K562 (cell line): ENCODE data around the gene ZNF516. TPM values are rescaled to one million over a fixed set of nuclear protein-coding genes. Genes with fewer than 3 reads are reported as not detected.

ENCODE experiments used
- ATAC-seq: fragments of 200-7000 bp; cut with Tn5 transposase; 3 replicates; pipeline ENCODE4 v1.9.1; 2020; ENCODE audit warnings: moderate library complexity
- BruUV-seq: library from RNA; stranded (reverse); fragments of 400-500 nt; replicated peaks from 2 replicates; lab custom pipeline; 2021; lab: Mats Ljungman, UMichigan
- CTCF ChIA-PET: fragments of 300-600 bp; formaldehyde crosslinking; extraction: SDS; loops from one replicate; lab custom pipeline; 2021; ENCODE audit warnings: low intra/inter-chr PET ratio; lab: Yijun Ruan, JAX
- POLR2A ChIA-PET: fragments of 300-600, 350-650 bp; sonication (Branson Sonifier 250); formaldehyde crosslinking; extraction: SDS; loops from one replicate; lab custom pipeline; 2021; ENCODE audit warnings: antibody characterized with exemption, inconsistent platforms; lab: Yijun Ruan, JAX
- DNase-seq, 4 experiments: peaks; one replicate each; pipeline versions ENCODE4 v3.0.0 to v3.0.0-alpha.2; 2011 to 2018; ENCODE audit warnings: low spot score in 3 of 4, mixed read lengths in 3 of 4; ENCODE audit errors: extremely low read depth in 1 of 4
- FAIRE-seq: peaks from 2 replicates; lab custom pipeline; 2011; peaks lifted over from hg19 to GRCh38; lab: Jason Lieb, UNC
- H2AFZ ChIP-seq: 2 replicates; pipeline ENCODE4 v1.6.0; 2011; ENCODE audit warnings: low read depth, low read length, control low read depth, inconsistent platforms
- H3K27ac ChIP-seq: fragments of 200-600 bp; 3 replicates; pipeline ENCODE4 v1.8.0; 2011; ENCODE audit warnings: low read depth, mild to moderate bottlenecking, control low read depth, inconsistent platforms, low read length, moderate library complexity, mixed read lengths; ENCODE audit errors: extremely low read depth
- H3K27me3 ChIP-seq, 2 experiments: fragments of 300-600 bp in 1 of 2; 2 replicates in 1 of 2; 3 replicates in 1 of 2; pipeline versions ENCODE4 v1.6.0 to v1.8.0; 2011; ENCODE audit warnings: inconsistent platforms in 2 of 2, low read length in 2 of 2, mild to moderate bottlenecking in 1 of 2, mixed read lengths in 1 of 2, moderate library complexity in 1 of 2; ENCODE audit not compliant: control insufficient read depth in 2 of 2, insufficient read depth in 2 of 2
- H3K36me3 ChIP-seq: fragments of 300-600 bp; 3 replicates; pipeline ENCODE4 v1.8.0; 2011; ENCODE audit warnings: mild to moderate bottlenecking, low read length, inconsistent platforms; ENCODE audit not compliant: control insufficient read depth, insufficient read depth
- H3K4me1 ChIP-seq, 2 experiments: fragments of 200-600 bp in 1 of 2; replicated peaks in 1 of 2; 2 replicates in 1 of 2; 3 replicates in 1 of 2; pipeline versions ENCODE4 v1.5.1 to v1.8.0; 2011; ENCODE audit warnings: inconsistent platforms in 2 of 2, low read length in 2 of 2, mild to moderate bottlenecking in 1 of 2, mixed read lengths in 1 of 2, moderate library complexity in 1 of 2; ENCODE audit not compliant: control insufficient read depth in 2 of 2, insufficient read depth in 2 of 2
- H3K4me2 ChIP-seq: 2 replicates; pipeline ENCODE4 v1.6.1; 2011; ENCODE audit warnings: low read length, control low read depth, inconsistent platforms, mixed read lengths; ENCODE audit not compliant: insufficient read depth
- H3K4me3 ChIP-seq: fragments of 200-600 bp; sonication (generic), shearing (Covaris generic); 2 replicates; pipeline ENCODE4 v1.5.1; 2016; ENCODE audit warnings: control low read depth, inconsistent platforms
- H3K79me2 ChIP-seq: fragments of 200-600 bp; 3 replicates; pipeline ENCODE4 v1.8.0; 2011; ENCODE audit warnings: low read length, inconsistent platforms; ENCODE audit not compliant: control insufficient read depth, insufficient read depth
- H3K9ac ChIP-seq, 2 experiments: 2 replicates each; pipeline versions ENCODE4 v1.6.0 to v1.6.1; 2011; ENCODE audit warnings: low read depth in 2 of 2, low read length in 2 of 2, control low read depth in 1 of 2, inconsistent platforms in 1 of 2, mild to moderate bottlenecking in 1 of 2, mixed read lengths in 1 of 2; ENCODE audit not compliant: insufficient read depth in 1 of 2
- H3K9me1 ChIP-seq: one replicate; pipeline ENCODE4 v1.6.0; 2011; ENCODE audit warnings: inconsistent platforms, mild to moderate bottlenecking, low read length, moderate library complexity; ENCODE audit not compliant: control insufficient read depth, insufficient read depth
- H3K9me3 ChIP-seq: replicated peaks from 2 replicates; pipeline ENCODE4 v1.5.1; 2011; ENCODE audit warnings: low read depth, low read length, inconsistent platforms; ENCODE audit not compliant: control insufficient read depth, insufficient read depth
- H4K20me1 ChIP-seq: replicated peaks from 2 replicates; pipeline ENCODE4 v1.6.1; 2011; ENCODE audit warnings: low read length, inconsistent platforms, mixed read lengths; ENCODE audit not compliant: control insufficient read depth, insufficient read depth
- KAT7 ChIP-seq: sonication (generic); formaldehyde crosslinking; IDR thresholded peaks from 2 replicates; pipeline ENCODE4 v1.8.0; 2022; ENCODE audit warnings: missing genetic modification reagents, mild to moderate bottlenecking, borderline replicate concordance
- MAZ ChIP-seq, 2 experiments: fragments of 450-650 bp in 1 of 2; sonication (generic) in 1 of 2; formaldehyde crosslinking; IDR thresholded peaks in 1 of 2; conservative IDR thresholded peaks in 1 of 2; 2 replicates each; pipeline versions ENCODE4 v1.4.0 to v1.5.0; 2020; ENCODE audit warnings: mild to moderate bottlenecking in 1 of 2, missing genetic modification reagents in 1 of 2
- MEIS2 ChIP-seq: fragments of 450-650 bp; IDR thresholded peaks from 2 replicates; pipeline ENCODE4 v1.6.1; 2014; ENCODE audit warnings: mild to moderate bottlenecking; ENCODE audit not compliant: partially characterized antibody
- NCOR1 ChIP-seq: fragments of 450-650 bp; IDR thresholded peaks from 2 replicates; pipeline ENCODE4 v1.6.1; 2016; ENCODE audit warnings: mild to moderate bottlenecking, moderate library complexity
- NEUROD1 ChIP-seq: fragments of 150-350 bp; IDR thresholded peaks from 2 replicates; pipeline ENCODE4 v1.6.1; 2014; ENCODE audit warnings: borderline replicate concordance, low read length, low read depth; ENCODE audit not compliant: partially characterized antibody
- RBFOX2 ChIP-seq: fragments of 200-400 bp; formaldehyde crosslinking; IDR thresholded peaks from 2 replicates; pipeline ENCODE4 v1.6.1; 2017; ENCODE audit warnings: low read depth, mild to moderate bottlenecking, low read length, moderate library complexity
- RBM14 ChIP-seq: fragments of 200-400 bp; formaldehyde crosslinking; IDR thresholded peaks from 2 replicates; pipeline ENCODE4 v1.6.1; 2018; ENCODE audit warnings: low read depth, mild to moderate bottlenecking, low read length, moderate library complexity, borderline replicate concordance; ENCODE audit not compliant: insufficient read depth
- SMAD3 ChIP-seq: fragments of 450-650 bp; formaldehyde crosslinking; conservative IDR thresholded peaks from 2 replicates; pipeline ENCODE4 v1.4.0; 2020; ENCODE audit warnings: mild to moderate bottlenecking
- SP1 ChIP-seq: sonication (generic); formaldehyde crosslinking; IDR thresholded peaks from 2 replicates; pipeline ENCODE4 v1.8.1; 2022; ENCODE audit warnings: mild to moderate bottlenecking, missing genetic modification reagents
- ZBTB17 ChIP-seq: fragments of 450-650 bp; formaldehyde crosslinking; IDR thresholded peaks from 2 replicates; pipeline ENCODE4 v1.4.0; 2020; ENCODE audit warnings: mild to moderate bottlenecking
- ZNF551 ChIP-seq: fragments of 250-450 bp; sonication (Bioruptor Pico); IDR thresholded peaks from 2 replicates; pipeline ENCODE4 v1.5.0; 2021; ENCODE audit warnings: mild to moderate bottlenecking, moderate library complexity
- ZSCAN32 ChIP-seq: fragments of 450-650 bp; formaldehyde crosslinking; IDR thresholded peaks from 2 replicates; pipeline ENCODE4 v1.4.0; 2020; ENCODE audit warnings: mild to moderate bottlenecking, moderate library complexity
- WGBS: fragments of 100-300 bp; shearing (Covaris generic); methylation state at CpG from one replicate; pipeline ENCODE4 v1.1.6; 2016; ENCODE audit warnings: low coverage, mixed read lengths; ENCODE audit not compliant: insufficient coverage; ENCODE audit errors: missing lambda C conversion rate; 5-methylcytosine and 5-hydroxymethylcytosine counted together
- in situ Hi-C: fragments of 300-500 bp; cut with MboI; formaldehyde crosslinking; loops from 4 replicates; pipeline ENCODE4 v1.15.0; 2018; ENCODE audit warnings: inconsistent platforms, mixed read lengths
- intact Hi-C: fragments of 100-400 bp; cut with micrococcal nuclease; formaldehyde crosslinking; loops from 2 replicates; pipeline ENCODE4 v1.14.2; 2022
- polyA plus RNA-seq, 8 experiments: library from polyadenylated mRNA; depleted of rRNA in 4 of 8; stranded (reverse) in 5 of 8; unstranded in 3 of 8; fragments of >200 nt; fragmentation: Nextera tagmentation in 2 of 8; fragmentation: Illumina TruSeq in 1 of 8; extraction: Ambion mirVana in 2 of 8; extraction: Trizol in 1 of 8; gene quantifications; 2 replicates each; pipeline versions ENCODE4 v1.2.1 to v1.2.3, GENCODE V29; 2011 to 2014; ENCODE audit warnings: inconsistent platforms in 1 of 8, missing spikeins in 1 of 8
- total RNA-seq, 7 experiments: library from RNA; depleted of rRNA in 6 of 7; stranded (reverse); fragments of >200 nt in 6 of 7; fragmentation: Illumina TruSeq in 2 of 7; extraction: Trizol in 2 of 7; gene quantifications; 2 replicates each; pipeline versions ENCODE4 v1.2.1 to v1.2.3, GENCODE V29; 2011 to 2021; ENCODE audit warnings: low replicate concordance in 1 of 7
- TF ChIP-seq, protein P1 (sequence below): fragments of 450-650 bp; IDR thresholded peaks from one replicate; pipeline ENCODE4 v1.6.1; 2018; ENCODE audit warnings: mild to moderate bottlenecking, moderate library complexity; ENCODE audit not compliant: partially characterized antibody
- TF ChIP-seq, protein P2 (sequence below): IDR thresholded peaks from 2 replicates; pipeline ENCODE4 v1.6.1; 2014; ENCODE audit warnings: antibody characterized with exemption

The ZNF516 gene
- total and polyA plus RNA-seq, 9 of the 15 experiments (the other 6 are each of a cell fraction or from before 2014, with no cell fraction given), result 0.04 to 0.20 (median 0.08) TPM; not detected in 3

DNA sequence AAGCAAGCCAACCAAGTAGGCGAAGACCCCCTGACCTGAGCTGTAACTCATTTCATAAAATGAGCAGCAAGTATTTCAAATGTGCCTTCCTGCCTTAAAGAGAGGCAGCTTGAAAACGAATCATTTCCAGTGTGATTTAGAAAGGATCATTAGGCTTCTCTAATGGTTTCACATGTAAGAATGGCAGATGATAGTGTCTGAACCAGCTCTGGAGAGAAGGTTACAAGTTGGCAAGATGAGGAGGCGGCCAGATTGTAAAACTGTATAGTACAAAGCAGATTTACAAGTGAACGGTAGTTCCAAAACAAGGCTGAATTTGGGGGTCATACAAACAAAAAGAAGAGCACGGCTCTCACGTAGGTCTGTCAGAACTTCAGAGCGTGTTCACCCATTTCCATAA is 132.4 kb downstream of the ZNF516 start:
- no peak for TF ChIP-seq ZBTB17 (CRISPR knock-in tag)
- Histone ChIP-seq H3K36me3 (no peaks in the 10 kb centered on the region), H3K79me2 (no peaks in the 10 kb centered on the region), H3K27me3 (peaks cover 0 to 31% of the 10 kb centered on the region in 2 experiments; a peak in 2 of 5 replicates), H3K9ac (no peak overlapping the region), H4K20me1 (no peaks in the 10 kb centered on the region), H3K4me3 (no peak overlapping the region), H2AFZ (no peak overlapping the region), H3K4me1 (no peaks in the 10 kb centered on the region), H3K9me3 (no peaks in the 10 kb centered on the region), H3K27ac (no peak overlapping the region), H3K9me1 (no peaks in the 10 kb centered on the region), H3K4me2 (no peak overlapping the region)
- in situ Hi-C loops, result loop anchor here (25.0 kb wide), 2 partner anchors 1700 to 2000 kb away; no protein-coding TSS in a partner anchor
- ChIA-PET CTCF (no interaction called here), POLR2A (no interaction called here)
- no peak for ATAC-seq
- DNase-seq, result no peak
- FAIRE-seq, result no peak
- intact Hi-C loops, result no loop called here
- BruUV-seq, result no TSS peak
- 0% methylated on average over 7 of the region's 7 CpGs for WGBS

DNA sequence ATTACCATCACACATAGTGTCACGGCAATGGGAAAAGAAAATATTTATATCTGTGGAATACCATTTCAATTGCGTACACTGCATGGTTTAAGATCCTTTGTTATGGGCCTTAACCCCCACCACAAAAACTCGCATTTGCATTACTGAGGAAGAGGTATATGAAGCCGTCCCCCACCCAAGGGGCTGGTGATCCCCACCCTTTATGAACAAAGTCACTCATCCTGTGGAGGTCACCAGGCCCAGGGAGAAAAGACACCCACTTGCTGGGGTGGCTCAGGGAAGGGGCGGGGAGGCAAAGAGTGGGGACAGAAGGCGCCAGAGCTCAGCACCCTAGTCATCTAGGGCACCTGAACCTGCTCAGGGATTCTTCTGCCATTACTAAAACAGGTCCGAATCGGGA is 133.8 kb downstream of the ZNF516 start:
- DNase-seq (no peak), ATAC-seq (no peak), FAIRE-seq (no peak)
- no TSS peak for BruUV-seq
- no peaks in the 10 kb centered on the region for H4K20me1 ChIP-seq
- WGBS, result 0% methylated on average over 5 of the region's 8 CpGs
- H3K4me3 ChIP-seq, result no peak overlapping the region
- H3K9me3 ChIP-seq, result no peaks in the 10 kb centered on the region
- H3K79me2 ChIP-seq, result no peaks in the 10 kb centered on the region
- H3K9me1 ChIP-seq, result no peaks in the 10 kb centered on the region
- ChIA-PET CTCF (no interaction called here), POLR2A (no interaction called here)
- no peaks in the 10 kb centered on the region for H3K36me3 ChIP-seq
- no peak overlapping the region for H3K9ac ChIP-seq
- H3K4me1 ChIP-seq, result no peaks in the 10 kb centered on the region
- in situ Hi-C loops (loop anchor here (25.0 kb wide), 2 partner anchors 1699 to 1999 kb away; no protein-coding TSS in a partner anchor), intact Hi-C loops (no loop called here)
- H3K27ac ChIP-seq, result no peak overlapping the region
- no peak overlapping the region for H2AFZ ChIP-seq
- peaks cover 0 to 39% of the 10 kb centered on the region in 2 experiments; a peak in 2 of 5 replicates for H3K27me3 ChIP-seq
- H3K4me2 ChIP-seq, result no peak overlapping the region
- TF ChIP-seq, protein P1, sequence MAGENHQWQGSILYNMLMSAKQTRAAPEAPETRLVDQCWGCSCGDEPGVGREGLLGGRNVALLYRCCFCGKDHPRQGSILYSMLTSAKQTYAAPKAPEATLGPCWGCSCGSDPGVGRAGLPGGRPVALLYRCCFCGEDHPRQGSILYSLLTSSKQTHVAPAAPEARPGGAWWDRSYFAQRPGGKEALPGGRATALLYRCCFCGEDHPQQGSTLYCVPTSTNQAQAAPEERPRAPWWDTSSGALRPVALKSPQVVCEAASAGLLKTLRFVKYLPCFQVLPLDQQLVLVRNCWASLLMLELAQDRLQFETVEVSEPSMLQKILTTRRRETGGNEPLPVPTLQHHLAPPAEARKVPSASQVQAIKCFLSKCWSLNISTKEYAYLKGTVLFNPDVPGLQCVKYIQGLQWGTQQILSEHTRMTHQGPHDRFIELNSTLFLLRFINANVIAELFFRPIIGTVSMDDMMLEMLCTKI, result no peak
- TF ChIP-seq NCOR1 (no peak), MEIS2 (no peak), SP1 (no peak), SMAD3 (no peak), RBFOX2 (no peak), RBM14 (no peak), MAZ (CRISPR knock-in tag; conservative IDR thresholded peaks at IDR 0.05 in 1 of 2, IDR thresholded peaks at IDR 0.05 in 1 of 2) (no peak), KAT7 (no peak), NEUROD1 (no peak), ZSCAN32 (CRISPR knock-in tag) (no peak), ZNF551 (CRISPR knock-in tag) (no peak)
- TF ChIP-seq, protein P2, sequence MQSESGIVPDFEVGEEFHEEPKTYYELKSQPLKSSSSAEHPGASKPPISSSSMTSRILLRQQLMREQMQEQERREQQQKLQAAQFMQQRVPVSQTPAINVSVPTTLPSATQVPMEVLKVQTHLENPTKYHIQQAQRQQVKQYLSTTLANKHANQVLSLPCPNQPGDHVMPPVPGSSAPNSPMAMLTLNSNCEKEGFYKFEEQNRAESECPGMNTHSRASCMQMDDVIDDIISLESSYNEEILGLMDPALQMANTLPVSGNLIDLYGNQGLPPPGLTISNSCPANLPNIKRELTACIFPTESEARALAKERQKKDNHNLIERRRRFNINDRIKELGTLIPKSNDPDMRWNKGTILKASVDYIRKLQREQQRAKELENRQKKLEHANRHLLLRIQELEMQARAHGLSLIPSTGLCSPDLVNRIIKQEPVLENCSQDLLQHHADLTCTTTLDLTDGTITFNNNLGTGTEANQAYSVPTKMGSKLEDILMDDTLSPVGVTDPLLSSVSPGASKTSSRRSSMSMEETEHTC, result no peak
